CD4-positive, alpha-beta memory T cell (primary cell): ENCODE data around the gene CNTD1. TPM values are rescaled to one million over a fixed set of nuclear protein-coding genes. Genes with fewer than 3 reads are reported as not detected.

Experiments
- CTCF ChIA-PET: fragments of 350-600 bp; sonication (Branson Sonifier 250); formaldehyde crosslinking; loops from one replicate; lab custom pipeline; 2021; ENCODE audit warnings: inconsistent platforms; ENCODE audit not compliant: partially characterized antibody; lab: Charles Lee
- POLR2A ChIA-PET: fragments of 350-600 bp; sonication (Branson Sonifier 250); formaldehyde crosslinking; loops from one replicate; lab custom pipeline; 2021; ENCODE audit not compliant: partially characterized antibody; lab: Charles Lee
- DNase-seq, 5 donors: peaks; one replicate each; pipeline versions ENCODE4 v3.0.0 to v3.0.0-alpha.2; 2020 to 2022; ENCODE audit warnings: mixed read lengths in 1 of 5
- H3K27ac ChIP-seq: one replicate; pipeline ENCODE4 v1.7.0; 2013; ENCODE audit warnings: low read depth, low read length
- H3K27me3 ChIP-seq: 2 replicates; pipeline ENCODE4 v1.7.0; 2013; ENCODE audit warnings: mild to moderate bottlenecking, low read length, moderate library complexity; ENCODE audit not compliant: insufficient read depth
- H3K36me3 ChIP-seq: 2 replicates; pipeline ENCODE4 v1.7.0; 2013; ENCODE audit warnings: mild to moderate bottlenecking, low read length, moderate library complexity; ENCODE audit not compliant: insufficient read depth
- H3K4me1 ChIP-seq: 2 replicates; pipeline ENCODE4 v1.7.0; 2013; ENCODE audit warnings: mild to moderate bottlenecking, low read length, moderate library complexity; ENCODE audit not compliant: insufficient read depth
- H3K4me3 ChIP-seq, 2 donors: one replicate each; pipeline ENCODE4 v1.7.0; 2013; ENCODE audit warnings: low read length in 2 of 2, mild to moderate bottlenecking in 1 of 2
- H3K9me3 ChIP-seq, 2 donors: one replicate each; pipeline ENCODE4 v1.7.0; 2013; ENCODE audit warnings: low read length in 2 of 2, control low read depth in 1 of 2; ENCODE audit not compliant: control insufficient read depth in 1 of 2
- H3K27ac Mint-ChIP-seq, 7 donors: one replicate each; pipeline ENCODE4 v1.8.0; 2020 to 2021; ENCODE audit warnings: mixed read lengths in 7 of 7, mild to moderate bottlenecking in 6 of 7, inconsistent platforms in 3 of 7, moderate library complexity in 3 of 7
- H3K27me3 Mint-ChIP-seq, 2 donors: one replicate each; pipeline ENCODE4 v1.8.0; 2020 to 2021; ENCODE audit warnings: mixed read lengths in 2 of 2
- H3K36me3 Mint-ChIP-seq, 2 donors: one replicate each; pipeline ENCODE4 v1.8.0; 2020 to 2021; ENCODE audit warnings: mixed read lengths in 2 of 2, inconsistent platforms in 1 of 2, mild to moderate bottlenecking in 1 of 2
- H3K4me1 Mint-ChIP-seq, 4 donors: one replicate each; pipeline ENCODE4 v1.8.0; 2020 to 2021; ENCODE audit warnings: mixed read lengths in 4 of 4, mild to moderate bottlenecking in 1 of 4
- H3K4me3 Mint-ChIP-seq, 8 donors: one replicate each; pipeline ENCODE4 v1.8.0; 2020 to 2021; ENCODE audit warnings: mixed read lengths in 8 of 8, mild to moderate bottlenecking in 7 of 8, moderate library complexity in 6 of 8, inconsistent platforms in 3 of 8
- H3K9me3 Mint-ChIP-seq, 8 donors: one replicate each; pipeline ENCODE4 v1.8.0; 2020 to 2021; ENCODE audit warnings: mixed read lengths in 8 of 8, mild to moderate bottlenecking in 5 of 8, inconsistent platforms in 3 of 8, moderate library complexity in 1 of 8
- intact Hi-C: fragments of 100-400 bp; cut with micrococcal nuclease; formaldehyde crosslinking; loops from one replicate; pipeline ENCODE4 v1.15.1; 2023
- polyA plus RNA-seq, 2 donors: library from polyadenylated mRNA; unstranded; fragments of 300-500 nt; fragmentation: Illumina TruSeq; gene quantifications; one replicate each; pipeline ENCODE4 v1.2.3, GENCODE V29; 2021
- total RNA-seq, 2 experiments: library from RNA; stranded (reverse); gene quantifications; one replicate each; pipeline ENCODE4 v1.2.3, GENCODE V29; 2021

Gene CNTD1
- total and polyA plus RNA-seq, 4 experiments from 2014 or later = 0.22 to 0.43 TPM; not detected in 2

DNA sequence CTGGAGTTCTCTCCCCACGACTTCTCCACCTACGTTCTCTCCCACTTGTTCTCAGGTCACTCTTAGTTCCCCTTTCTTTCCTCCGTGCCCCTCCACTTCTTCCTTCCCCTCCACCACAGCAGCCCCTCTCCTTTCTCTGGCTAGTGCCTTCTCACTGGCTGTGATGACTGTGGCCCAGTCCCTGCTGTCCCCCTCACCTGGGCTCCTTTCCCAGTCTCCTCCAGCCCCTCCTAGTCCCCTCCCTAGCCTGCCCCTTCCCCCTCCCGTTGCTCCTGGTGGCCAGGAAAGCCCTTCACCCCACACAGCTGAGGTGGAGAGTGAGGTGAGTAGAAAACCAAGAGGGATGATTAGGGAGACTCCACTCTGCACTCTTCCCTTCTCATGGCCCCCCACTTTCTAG lies 3.6 kb upstream of the CNTD1 start:
- Mint-ChIP-seq H3K9me3 (no peaks in the 10 kb centered on the region), H3K4me3 (peak overlapping the region in 1 of 8 donors; percentile 15), H3K36me3 (peaks cover 6 to 8% of the 10 kb centered on the region in 2 donors), H3K27me3 (peaks cover 0 to 2% of the 10 kb centered on the region in 2 donors), H3K4me1 (peaks cover 13 to 24% (median 17%) of the 10 kb centered on the region in 4 donors), H3K27ac (no peak overlapping the region)
- no peaks in the 10 kb centered on the region for H3K27me3 ChIP-seq
- no peak overlapping the region for H3K4me3 ChIP-seq
- H3K9me3 ChIP-seq = no peaks in the 10 kb centered on the region
- no peak for DNase-seq
- intact Hi-C loops = no loop called here
- H3K4me1 ChIP-seq = peaks cover 16% of the 10 kb centered on the region
- ChIA-PET POLR2A (interaction anchor here (1.2 to 1.6 kb wide), 2 partner anchors 21 to 203 kb away, joined by 3 to 4 read pairs; partner anchors contain the start of genes RPL27 and VPS25), CTCF (no interaction called here)
- H3K27ac ChIP-seq = no peak overlapping the region
- H3K36me3 ChIP-seq = no peaks in the 10 kb centered on the region

DNA sequence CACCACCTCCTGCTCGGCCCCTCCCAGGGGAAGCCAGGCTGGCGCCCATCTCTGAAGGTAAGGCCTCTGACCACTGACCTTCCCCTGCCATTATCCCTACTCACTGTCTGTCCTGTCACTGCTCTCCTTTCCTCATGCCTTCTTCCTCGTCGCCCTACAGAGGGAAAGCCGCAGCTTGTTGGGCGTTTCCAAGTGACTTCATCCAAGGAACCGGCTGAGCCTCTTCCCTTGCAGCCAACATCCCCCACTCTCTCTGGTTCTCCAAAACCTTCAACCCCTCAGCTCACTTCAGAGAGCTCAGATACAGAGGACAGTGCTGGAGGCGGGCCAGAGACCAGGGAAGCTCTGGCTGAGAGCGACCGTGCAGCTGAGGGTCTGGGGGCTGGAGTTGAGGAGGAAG lies 3.2 kb upstream of the CNTD1 start:
- Histone ChIP-seq H3K27me3 (no peaks in the 10 kb centered on the region), H3K4me3 (no peak overlapping the region), H3K27ac (no peak overlapping the region), H3K9me3 (no peaks in the 10 kb centered on the region), H3K36me3 (no peaks in the 10 kb centered on the region), H3K4me1 (peaks cover 16% of the 10 kb centered on the region)
- Mint-ChIP-seq H3K36me3 (peaks cover 6 to 8% of the 10 kb centered on the region in 2 donors), H3K27me3 (peaks cover 0 to 2% of the 10 kb centered on the region in 2 donors), H3K4me1 (peaks cover 12 to 24% (median 17%) of the 10 kb centered on the region in 4 donors), H3K9me3 (no peaks in the 10 kb centered on the region), H3K27ac (peak overlapping the region in 1 of 7 donors; percentile 37), H3K4me3 (peak overlapping the region in 3 of 8 donors; percentile 40 to 59 (median 45))
- ChIA-PET CTCF (no interaction called here), POLR2A (interaction anchor here (1.1 to 1.6 kb wide), 2 partner anchors 22 to 37 kb away, joined by 3 to 4 read pairs; partner anchors contain the start of gene VPS25)
- DNase-seq = no peak
- intact Hi-C loops = no loop called here

DNA sequence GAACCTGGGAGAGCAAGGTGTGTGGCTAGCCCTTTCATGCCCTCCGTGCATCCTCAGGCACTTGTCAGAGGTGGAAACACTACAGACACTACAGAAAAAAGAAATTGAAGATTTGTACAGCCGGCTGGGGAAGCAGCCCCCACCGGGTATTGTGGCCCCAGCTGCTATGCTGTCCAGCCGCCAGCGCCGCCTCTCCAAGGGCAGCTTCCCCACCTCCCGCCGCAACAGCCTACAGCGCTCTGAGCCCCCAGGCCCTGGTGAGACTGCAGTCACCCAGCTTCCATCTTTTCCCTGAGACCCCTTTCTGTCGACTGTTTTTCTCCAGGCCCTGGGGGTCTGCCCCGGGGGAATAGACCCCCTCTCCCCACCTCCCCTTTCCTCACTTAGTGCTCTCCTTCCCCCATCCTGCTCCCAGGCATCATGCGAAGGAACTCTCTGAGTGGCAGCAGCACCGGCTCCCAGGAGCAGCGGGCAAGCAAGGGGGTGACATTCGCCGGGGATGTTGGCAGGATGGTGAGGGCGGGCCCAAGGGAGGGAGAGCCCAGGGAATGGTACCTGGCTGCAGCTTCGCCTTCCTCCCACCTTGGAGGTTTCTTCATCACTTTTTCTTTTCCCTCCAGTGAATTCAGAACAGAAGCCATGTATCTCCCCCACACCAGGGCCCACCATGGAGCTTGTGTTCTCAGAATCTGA lies 2.4 kb upstream of the CNTD1 start:
- CTCF ChIA-PET = no interaction called here
- Histone ChIP-seq H3K4me3 (no peak overlapping the region), H3K27ac (no peak overlapping the region), H3K9me3 (no peaks in the 10 kb centered on the region), H3K4me1 (peaks cover 16% of the 10 kb centered on the region), H3K27me3 (no peaks in the 10 kb centered on the region), H3K36me3 (no peaks in the 10 kb centered on the region)
- no peaks in the 10 kb centered on the region for H3K27me3 Mint-ChIP-seq
- H3K4me3 Mint-ChIP-seq = peak overlapping the region in 1 of 8 donors; percentile 59
- POLR2A ChIA-PET = interaction anchor here (1.1 to 1.6 kb wide), 2 partner anchors 22 to 36 kb away, joined by 3 to 4 read pairs; partner anchors contain the start of gene VPS25
- H3K27ac Mint-ChIP-seq = peak overlapping the region in 1 of 7 donors; percentile 29
- H3K36me3 Mint-ChIP-seq = peaks cover 6 to 8% of the 10 kb centered on the region in 2 donors
- intact Hi-C loops = no loop called here
- H3K9me3 Mint-ChIP-seq = no peaks in the 10 kb centered on the region
- H3K4me1 Mint-ChIP-seq = peaks cover 12 to 24% (median 17%) of the 10 kb centered on the region in 4 donors
- no peak for DNase-seq

DNA sequence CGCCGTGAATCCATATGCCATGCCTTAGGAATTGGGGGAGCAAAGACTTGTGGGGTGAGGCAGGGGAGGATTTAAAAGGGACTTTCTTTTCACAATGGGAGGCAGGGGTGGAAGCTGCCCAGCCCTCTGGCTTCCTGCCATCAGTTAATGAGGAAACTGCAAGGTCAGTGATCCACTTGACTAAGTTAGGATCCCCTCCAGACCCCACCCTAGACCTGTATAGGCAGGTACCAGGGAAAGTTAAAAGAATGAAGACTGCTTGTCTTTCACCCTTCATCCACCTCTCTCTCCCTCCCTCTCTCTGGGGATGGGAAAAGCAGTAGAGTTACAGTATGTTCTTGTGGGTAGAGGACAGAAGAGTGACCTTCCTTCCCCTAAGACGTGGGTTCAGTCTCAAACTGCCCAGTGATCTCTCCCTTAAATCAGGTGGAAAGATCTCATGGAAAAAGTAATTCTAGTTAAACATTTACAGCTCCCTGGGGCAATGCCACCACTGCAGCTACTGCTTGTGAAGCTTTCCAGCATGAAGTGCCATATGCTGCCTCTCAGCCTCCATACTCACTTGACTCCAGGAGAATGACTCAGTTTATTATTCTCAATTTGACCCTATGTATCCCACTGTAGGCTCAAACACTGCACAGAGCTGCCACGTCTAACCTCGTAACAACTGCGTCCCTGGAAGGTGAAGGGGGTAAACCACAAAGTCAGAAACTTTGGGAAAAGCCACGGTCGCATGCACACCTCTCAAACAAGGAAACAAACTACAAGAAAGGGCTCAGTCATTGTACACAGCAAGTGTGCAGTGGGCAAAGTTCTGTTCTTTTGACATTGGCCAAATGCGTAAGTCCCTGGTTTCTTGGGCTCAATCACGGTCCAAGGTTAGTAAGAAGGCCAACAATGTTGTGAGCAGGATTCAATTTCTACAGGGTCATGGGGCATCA lies 1.3 kb upstream of the CNTD1 start:
- POLR2A ChIA-PET = interaction anchor here (1.0 to 2.0 kb wide), 4 partner anchors 17 to 201 kb away, joined by 5 to 9 read pairs (median 6); partner anchors contain the start of genes RETREG3, RPL27, TUBG1 and VPS25
- Mint-ChIP-seq H3K9me3 (no peaks in the 10 kb centered on the region), H3K4me3 (peak overlapping the region; percentile 93 to 98 (median 95)), H3K27ac (peak overlapping the region in 3 of 7 donors; percentile 9 to 91 (median 83)), H3K4me1 (peaks cover 12 to 24% (median 17%) of the 10 kb centered on the region in 4 donors), H3K27me3 (no peaks in the 10 kb centered on the region), H3K36me3 (peaks cover 6 to 8% of the 10 kb centered on the region in 2 donors)
- no peak overlapping the region for H3K27ac ChIP-seq
- no peaks in the 10 kb centered on the region for H3K27me3 ChIP-seq
- peaks cover 16% of the 10 kb centered on the region for H3K4me1 ChIP-seq
- DNase-seq = no peak
- H3K9me3 ChIP-seq = no peaks in the 10 kb centered on the region
- CTCF ChIA-PET = interaction anchor here (1.5 kb wide), 1 partner anchor 20 kb away, joined by 3 read pairs; no protein-coding TSS in a partner anchor
- no peaks in the 10 kb centered on the region for H3K36me3 ChIP-seq
- H3K4me3 ChIP-seq = peak overlapping the region; percentile 26 to 92
- intact Hi-C loops = loop anchor here (1.0 kb wide), 1 partner anchor 53 kb away; no protein-coding TSS in a partner anchor

DNA sequence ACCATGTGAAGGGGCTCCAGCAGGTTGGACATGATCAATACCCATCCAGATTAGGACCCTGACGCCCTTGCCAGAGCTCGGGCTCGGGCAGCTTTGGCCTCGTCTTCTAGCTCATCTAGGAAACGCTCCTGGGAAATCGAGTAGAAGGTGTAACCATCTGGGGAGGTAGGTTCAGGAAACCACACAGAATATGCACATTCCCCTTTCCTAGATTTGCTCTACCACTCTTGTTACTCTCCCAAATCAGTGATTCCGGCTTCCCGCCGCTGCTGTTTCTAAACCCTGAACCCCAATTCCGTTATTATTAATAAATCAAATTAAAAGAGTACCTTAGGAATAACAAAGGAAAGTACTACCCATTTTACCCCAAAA lies 664 bp upstream of the CNTD1 start:
- H3K27me3 Mint-ChIP-seq = no peaks in the 10 kb centered on the region
- peaks cover 12 to 24% (median 17%) of the 10 kb centered on the region in 4 donors for H3K4me1 Mint-ChIP-seq
- peak overlapping the region in 5 of 7 donors; percentile 85 to 94 (median 93) for H3K27ac Mint-ChIP-seq
- H3K4me1 ChIP-seq = peaks cover 16% of the 10 kb centered on the region
- peaks cover 6 to 8% of the 10 kb centered on the region in 2 donors for H3K36me3 Mint-ChIP-seq
- no peaks in the 10 kb centered on the region for H3K9me3 ChIP-seq
- ChIA-PET POLR2A (interaction anchor here (0.7 to 2.0 kb wide), 7 partner anchors 10 to 200 kb away, joined by 3 to 9 read pairs (median 5); partner anchors contain the start of genes BECN1, RETREG3, RPL27 and TUBG1), CTCF (interaction anchor here (1.1 to 1.6 kb wide), 3 partner anchors 19 to 26 kb away, joined by 3 to 4 read pairs (median 4); partner anchors contain the start of gene BECN1)
- no peaks in the 10 kb centered on the region for H3K36me3 ChIP-seq
- H3K9me3 Mint-ChIP-seq = no peaks in the 10 kb centered on the region
- intact Hi-C loops = loop anchor here (1.0 kb wide), 1 partner anchor 54 kb away; no protein-coding TSS in a partner anchor
- peak overlapping the region; percentile 93 to 98 (median 95) for H3K4me3 Mint-ChIP-seq
- peak overlapping the region; percentile 47 for H3K27ac ChIP-seq
- DNase-seq = no peak
- no peaks in the 10 kb centered on the region for H3K27me3 ChIP-seq
- peak overlapping the region; percentile 26 to 92 for H3K4me3 ChIP-seq

DNA sequence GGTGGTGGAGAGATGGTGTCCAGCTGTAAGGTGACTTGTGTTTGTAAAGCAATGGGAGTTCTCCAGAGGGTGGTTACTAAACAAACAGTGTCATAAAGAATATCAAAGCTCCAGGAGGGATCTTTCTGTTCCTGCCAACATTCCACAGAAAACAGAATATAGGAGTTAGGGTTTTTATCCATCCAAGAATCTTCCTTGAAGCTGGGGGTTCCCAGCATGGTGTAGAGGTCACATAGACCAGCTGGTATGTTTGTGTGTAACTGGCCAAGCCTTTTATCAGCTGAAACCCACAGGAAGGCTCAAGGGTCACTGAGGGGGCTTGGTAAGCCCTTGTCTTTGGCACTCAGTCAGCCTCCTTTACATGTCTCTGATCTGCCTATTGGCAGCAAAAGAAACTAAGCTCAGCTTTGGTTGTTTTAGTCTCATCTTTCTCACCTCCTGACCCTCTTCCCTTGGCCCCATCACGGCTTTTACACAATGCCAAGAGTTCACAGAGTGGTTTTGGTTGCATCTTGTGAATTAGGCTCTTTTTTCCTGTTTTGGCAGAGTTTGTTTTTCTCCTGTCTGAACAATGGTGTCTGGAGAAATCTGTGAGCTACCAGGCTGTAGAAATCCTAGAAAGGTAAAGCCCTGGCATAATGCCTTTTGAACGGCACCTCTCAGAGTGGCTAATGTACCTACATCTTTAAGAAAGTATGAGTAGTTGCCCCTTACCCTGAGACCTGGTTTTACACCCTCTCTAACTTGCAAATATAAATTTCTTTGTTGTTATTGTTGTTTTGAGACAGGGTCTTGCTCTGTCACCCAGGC lies 4.6 kb downstream of the CNTD1 start:
- Mint-ChIP-seq H3K4me3 (no peak overlapping the region), H3K27me3 (no peaks in the 10 kb centered on the region), H3K36me3 (peaks cover 0 to 3% of the 10 kb centered on the region in 2 donors), H3K27ac (no peak overlapping the region), H3K4me1 (peaks cover 4 to 7% (median 6%) of the 10 kb centered on the region in 4 donors), H3K9me3 (no peaks in the 10 kb centered on the region)
- Histone ChIP-seq H3K4me1 (peaks cover 6% of the 10 kb centered on the region), H3K36me3 (no peaks in the 10 kb centered on the region), H3K27ac (no peak overlapping the region), H3K9me3 (no peaks in the 10 kb centered on the region), H3K4me3 (no peak overlapping the region), H3K27me3 (no peaks in the 10 kb centered on the region)
- no peak for DNase-seq
- intact Hi-C loops = no loop called here
- CTCF ChIA-PET = interaction anchor here (0.6 to 1.4 kb wide), 4 partner anchors 15 to 1561 kb away, joined by 3 to 5 read pairs (median 4); partner anchors contain the start of gene BECN1
- POLR2A ChIA-PET = no interaction called here
